HCT116 (cell line): ENCODE results near the gene CD99L2. TPM values are rescaled to one million over a fixed set of nuclear protein-coding genes. Genes with fewer than 3 reads are reported as not detected.
A peak's percentile ranks its signal among the peaks of the same experiment; 100 is the strongest.

Experiments
- ATAC-seq: fragments of 200-7000 bp; cut with Tn5 transposase; 2 replicates; pipeline ENCODE4 v1.9.1; 2020; ENCODE audit warnings: mild to moderate bottlenecking, moderate library complexity
- BruUV-seq: library from RNA; stranded (reverse); fragments of 400-500 nt; replicated peaks from 2 replicates; lab custom pipeline; 2021; lab: Mats Ljungman, UMichigan
- CTCF ChIA-PET: fragments of 300-600 bp; sonication (Branson Sonifier 250); formaldehyde crosslinking; loops from one replicate; lab custom pipeline; 2021; ENCODE audit warnings: antibody characterized with exemption; lab: Charles Lee
- POLR2A ChIA-PET: fragments of 300-600, 350-600 bp; sonication (Branson Sonifier 250); formaldehyde crosslinking; loops from one replicate; lab custom pipeline; 2021; ENCODE audit warnings: antibody characterized with exemption; lab: Charles Lee
- RAD21 ChIA-PET, 2 experiments: fragments of 300-600 bp; sonication (Branson Sonifier 250); formaldehyde crosslinking; loops; one replicate each; lab custom pipeline; 2023; ENCODE audit warnings: low total read pairs in 2 of 2; ENCODE audit not compliant: uncharacterized antibody in 2 of 2, unreplicated experiment in 2 of 2, low non-redundant PET in 1 of 2; lab: Charles Lee
- DNase-seq: peaks from one replicate; pipeline ENCODE4 v3.0.0-alpha.2; 2010; ENCODE audit warnings: low read depth, low spot score
- H2AFZ ChIP-seq: fragments of 200-600 bp; shearing (Covaris generic), sonication (generic); 2 replicates; pipeline ENCODE4 v1.6.1; 2017; ENCODE audit warnings: low read depth, mixed run types, mixed read lengths, antibody characterized with exemption, low read length; ENCODE audit not compliant: poor library complexity, severe bottlenecking
- H3K27ac ChIP-seq: 2 replicates; pipeline ENCODE4 v1.5.1; 2012; ENCODE audit warnings: low read depth, low read length
- H3K27me3 ChIP-seq: fragments of 200-600 bp; sonication (generic); 2 replicates; pipeline ENCODE4 v1.6.1; 2016; ENCODE audit warnings: mixed run types, low read length, mixed read lengths; ENCODE audit not compliant: insufficient read depth
- H3K36me3 ChIP-seq, 2 experiments: fragments of 200-500 bp in 1 of 2; fragments of 200-600 bp in 1 of 2; sonication (Bioruptor generic) in 1 of 2; sonication (generic) in 1 of 2; 2 replicates each; pipeline versions ENCODE4 v1.5.1 to v1.6.1; 2014 to 2016; ENCODE audit warnings: low read length in 2 of 2, inconsistent platforms in 1 of 2, mixed read lengths in 1 of 2, mixed run types in 1 of 2; ENCODE audit not compliant: insufficient read depth in 2 of 2, control insufficient read depth in 1 of 2
- H3K4me1 ChIP-seq, 2 experiments: fragments of 200-600 bp in 1 of 2; sonication (generic) in 1 of 2; 2 replicates each; pipeline versions ENCODE4 v1.5.1 to v1.6.1; 2012 to 2017; ENCODE audit warnings: low read length in 2 of 2, inconsistent platforms in 1 of 2, mild to moderate bottlenecking in 1 of 2, mixed read lengths in 1 of 2, mixed run types in 1 of 2, moderate library complexity in 1 of 2; ENCODE audit not compliant: insufficient read depth in 2 of 2, control insufficient read depth in 1 of 2
- H3K4me2 ChIP-seq: fragments of 200-600 bp; sonication (generic); 2 replicates; pipeline ENCODE4 v1.6.1; 2017; ENCODE audit warnings: mixed run types, low read length, mixed read lengths
- H3K4me3 ChIP-seq, 2 experiments: fragments of 200-600 bp in 1 of 2; sonication (generic) in 1 of 2; replicated peaks in 1 of 2; 2 replicates each; pipeline ENCODE4 v1.5.1; 2011 to 2016; ENCODE audit warnings: low read length in 2 of 2, control low read depth in 1 of 2, low read depth in 1 of 2, mild to moderate bottlenecking in 1 of 2, mixed read lengths in 1 of 2, mixed run types in 1 of 2
- H3K79me2 ChIP-seq: fragments of 200-600 bp; sonication (generic); 2 replicates; pipeline ENCODE4 v1.6.1; 2017; ENCODE audit warnings: mild to moderate bottlenecking, mixed run types, low read length, moderate library complexity, mixed read lengths; ENCODE audit not compliant: insufficient read depth
- H3K9ac ChIP-seq: fragments of 200-600 bp; sonication (generic); 2 replicates; pipeline ENCODE4 v1.6.1; 2016; ENCODE audit warnings: low read length, mixed read lengths
- H3K9me2 ChIP-seq: fragments of 200-600 bp; sonication (generic), shearing (Covaris generic); 2 replicates; pipeline ENCODE4 v1.6.1; 2017; ENCODE audit warnings: mixed run types, mild to moderate bottlenecking, moderate library complexity; ENCODE audit not compliant: insufficient read depth
- H3K9me3 ChIP-seq, 2 experiments: fragments of 200-500 bp in 1 of 2; fragments of 200-600 bp in 1 of 2; sonication (Bioruptor generic) in 1 of 2; sonication (generic) in 1 of 2; 2 replicates each; pipeline ENCODE4 v1.6.1; 2014 to 2017; ENCODE audit warnings: low read length in 2 of 2, mixed read lengths in 2 of 2, inconsistent platforms in 1 of 2, low read depth in 1 of 2, mild to moderate bottlenecking in 1 of 2, mixed run types in 1 of 2, moderate library complexity in 1 of 2; ENCODE audit not compliant: control insufficient read depth in 1 of 2, insufficient read depth in 1 of 2
- H4K20me1 ChIP-seq: fragments of 200-600 bp; sonication (generic), shearing (Covaris generic); 2 replicates; pipeline ENCODE4 v1.6.1; 2017; ENCODE audit warnings: mixed run types, mild to moderate bottlenecking, moderate library complexity; ENCODE audit not compliant: insufficient read depth
- CBX3 ChIP-seq: IDR thresholded peaks from 2 replicates; pipeline ENCODE4 v1.6.1; 2012; ENCODE audit warnings: low read depth
- EZH2phosphoT487 ChIP-seq: fragments of 200-600 bp; IDR thresholded peaks from 2 replicates; pipeline ENCODE4 v1.6.1; 2018; ENCODE audit warnings: antibody characterized with exemption, borderline replicate concordance
- FOSL1 ChIP-seq: IDR thresholded peaks from 2 replicates; pipeline ENCODE4 v1.6.1; 2012; ENCODE audit warnings: low read depth
- JUND ChIP-seq: IDR thresholded peaks from 2 replicates; pipeline ENCODE4 v1.6.1; 2012
- POLR2AphosphoS5 ChIP-seq: IDR thresholded peaks from 2 replicates; pipeline ENCODE4 v1.6.1; 2011; ENCODE audit warnings: mild to moderate bottlenecking, low read depth, low read length, moderate library complexity
- SIN3A ChIP-seq: IDR thresholded peaks from 2 replicates; pipeline ENCODE4 v1.6.1; 2012; ENCODE audit warnings: low read depth
- SP1 ChIP-seq: IDR thresholded peaks from 2 replicates; pipeline ENCODE4 v1.6.1; 2012; ENCODE audit warnings: low read depth
- SRF ChIP-seq: IDR thresholded peaks from 2 replicates; pipeline ENCODE4 v1.6.1; 2012; ENCODE audit warnings: low read depth
- TCF7L2 ChIP-seq: IDR thresholded peaks from 2 replicates; pipeline ENCODE4 v1.7.0; 2011; ENCODE audit warnings: borderline replicate concordance, inconsistent platforms; ENCODE audit not compliant: insufficient read depth, insufficient read length; ENCODE audit errors: extremely low read depth
- ZFX ChIP-seq: fragments of 450-650 bp; IDR thresholded peaks from 2 replicates; pipeline ENCODE4 v1.6.1; 2017
- intact Hi-C: fragments of 100-400 bp; cut with micrococcal nuclease; formaldehyde crosslinking; loops from 2 replicates; pipeline ENCODE4 v1.10.0; 2022
- total RNA-seq: library from RNA; stranded (reverse); gene quantifications from one replicate; pipeline ENCODE4 v1.2.1, GENCODE V29; 2021; ENCODE audit not compliant: unreplicated experiment
- TF ChIP-seq, protein P1 (sequence below), 3 experiments: fragments of 200-600 bp in 1 of 3; sonication (generic) in 1 of 3; IDR thresholded peaks in 2 of 3; conservative IDR thresholded peaks in 1 of 3; 2 replicates each; pipeline ENCODE4 v1.5.1; 2012 to 2017; ENCODE audit warnings: low read depth in 2 of 3, low read length in 2 of 3, antibody characterized with exemption in 1 of 3, borderline replicate concordance in 1 of 3, control low read depth in 1 of 3, mild to moderate bottlenecking in 1 of 3, mixed read lengths in 1 of 3, mixed run types in 1 of 3, moderate library complexity in 1 of 3; ENCODE audit not compliant: insufficient read depth in 1 of 3
- TF ChIP-seq, protein P2 (sequence below): IDR thresholded peaks from 2 replicates; pipeline ENCODE4 v1.6.1; 2011; ENCODE audit warnings: mild to moderate bottlenecking, low read length, moderate library complexity; ENCODE audit not compliant: insufficient replicate concordance; ENCODE audit errors: extremely low read depth
- TF ChIP-seq, protein P3 (sequence below): IDR thresholded peaks from 2 replicates; pipeline ENCODE4 v1.6.1; 2012; ENCODE audit warnings: low read depth

Gene CD99L2
- total RNA-seq, 1 experiment from 2014 or later, result 6.2 TPM

DNA sequence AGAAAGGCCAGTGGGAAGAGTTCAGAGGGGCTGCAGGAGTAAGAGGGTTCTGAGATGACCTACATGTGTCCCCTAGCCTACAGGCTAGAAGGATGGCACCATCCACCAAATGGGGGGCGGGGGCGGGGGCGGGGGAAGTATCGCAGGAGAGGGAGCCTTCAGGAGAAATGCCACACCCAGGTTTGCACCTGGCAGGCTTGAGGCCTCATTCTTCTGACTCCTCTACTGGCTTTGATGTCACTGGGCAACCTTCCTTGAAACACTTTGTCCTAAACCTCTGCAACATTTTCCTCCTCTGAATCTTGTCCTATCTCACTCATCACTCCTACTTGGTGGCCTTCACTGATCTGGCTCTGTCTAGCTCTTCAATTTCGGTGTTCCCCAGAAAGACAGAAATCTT, 24.0 kb downstream of the CD99L2 start:
- Histone ChIP-seq H3K9ac (no peak overlapping the region), H3K36me3 (no peaks in the 10 kb centered on the region), H2AFZ (no peak overlapping the region), H4K20me1 (no peaks in the 10 kb centered on the region), H3K27ac (no peak overlapping the region), H3K4me1 (peaks cover 5 to 12% of the 10 kb centered on the region in 2 experiments; a peak in 2 of 4 replicates), H3K27me3 (no peaks in the 10 kb centered on the region), H3K9me2 (no peaks in the 10 kb centered on the region), H3K9me3 (no peaks in the 10 kb centered on the region), H3K79me2 (no peaks in the 10 kb centered on the region), H3K4me2 (no peak overlapping the region), H3K4me3 (no peak overlapping the region)
- DNase-seq (no peak), ATAC-seq (no peak)
- no peak for TF ChIP-seq SRF
- TF ChIP-seq SIN3A, result no peak
- TF ChIP-seq TCF7L2, result no peak
- no peak for TF ChIP-seq POLR2AphosphoS5
- TF ChIP-seq EZH2phosphoT487, result no peak
- no peak for TF ChIP-seq CBX3
- TF ChIP-seq, protein P1, sequence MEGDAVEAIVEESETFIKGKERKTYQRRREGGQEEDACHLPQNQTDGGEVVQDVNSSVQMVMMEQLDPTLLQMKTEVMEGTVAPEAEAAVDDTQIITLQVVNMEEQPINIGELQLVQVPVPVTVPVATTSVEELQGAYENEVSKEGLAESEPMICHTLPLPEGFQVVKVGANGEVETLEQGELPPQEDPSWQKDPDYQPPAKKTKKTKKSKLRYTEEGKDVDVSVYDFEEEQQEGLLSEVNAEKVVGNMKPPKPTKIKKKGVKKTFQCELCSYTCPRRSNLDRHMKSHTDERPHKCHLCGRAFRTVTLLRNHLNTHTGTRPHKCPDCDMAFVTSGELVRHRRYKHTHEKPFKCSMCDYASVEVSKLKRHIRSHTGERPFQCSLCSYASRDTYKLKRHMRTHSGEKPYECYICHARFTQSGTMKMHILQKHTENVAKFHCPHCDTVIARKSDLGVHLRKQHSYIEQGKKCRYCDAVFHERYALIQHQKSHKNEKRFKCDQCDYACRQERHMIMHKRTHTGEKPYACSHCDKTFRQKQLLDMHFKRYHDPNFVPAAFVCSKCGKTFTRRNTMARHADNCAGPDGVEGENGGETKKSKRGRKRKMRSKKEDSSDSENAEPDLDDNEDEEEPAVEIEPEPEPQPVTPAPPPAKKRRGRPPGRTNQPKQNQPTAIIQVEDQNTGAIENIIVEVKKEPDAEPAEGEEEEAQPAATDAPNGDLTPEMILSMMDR (IDR thresholded peaks at IDR 0.05 in 2 of 3, conservative IDR thresholded peaks at IDR 0.05 in 1 of 3; ENCODE audit: borderline replicate concordance in 1 of 3, insufficient read depth in 1 of 3, low read depth in 2 of 3, low read length in 2 of 3), result no peak
- ChIA-PET CTCF (no interaction called here), POLR2A (no interaction called here), RAD21 (no interaction called here)
- BruUV-seq, result no TSS peak
- intact Hi-C loops, result no loop called here

DNA sequence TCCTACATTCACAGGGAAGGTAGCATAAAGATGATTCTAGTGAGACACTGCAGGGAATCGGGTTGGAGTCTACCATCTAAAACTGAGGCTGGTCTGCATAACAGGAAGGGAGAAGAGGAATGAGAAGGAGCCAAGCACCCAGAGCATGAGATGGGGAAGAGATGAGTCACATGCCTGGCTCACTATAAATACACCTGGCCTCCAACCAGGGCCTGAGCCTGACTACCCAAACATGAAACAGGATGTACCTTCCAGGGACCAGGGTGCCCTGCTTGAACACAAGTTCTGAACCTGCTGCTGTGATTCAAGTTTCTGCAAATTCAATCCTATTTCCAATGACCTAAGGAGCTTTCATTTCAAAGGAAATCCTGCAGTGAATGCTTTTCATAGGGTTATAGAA, 24.9 kb downstream of the CD99L2 start:
- Histone ChIP-seq H3K36me3 (no peaks in the 10 kb centered on the region), H4K20me1 (no peaks in the 10 kb centered on the region), H3K4me3 (no peak overlapping the region), H2AFZ (no peak overlapping the region), H3K79me2 (no peaks in the 10 kb centered on the region), H3K9me2 (no peaks in the 10 kb centered on the region), H3K9ac (no peak overlapping the region), H3K4me1 (peaks cover 5 to 12% of the 10 kb centered on the region in 2 experiments; a peak in 2 of 4 replicates), H3K9me3 (no peaks in the 10 kb centered on the region), H3K27ac (no peak overlapping the region), H3K4me2 (peak overlapping the region; percentile 39), H3K27me3 (no peaks in the 10 kb centered on the region)
- BruUV-seq, result no TSS peak
- RAD21 ChIA-PET, result no interaction called here
- POLR2A ChIA-PET, result no interaction called here
- intact Hi-C loops, result no loop called here
- CTCF ChIA-PET, result no interaction called here
- peak; percentile 67 for ATAC-seq
- DNase-seq, result peak; percentile 6
- TF ChIP-seq, protein P2, sequence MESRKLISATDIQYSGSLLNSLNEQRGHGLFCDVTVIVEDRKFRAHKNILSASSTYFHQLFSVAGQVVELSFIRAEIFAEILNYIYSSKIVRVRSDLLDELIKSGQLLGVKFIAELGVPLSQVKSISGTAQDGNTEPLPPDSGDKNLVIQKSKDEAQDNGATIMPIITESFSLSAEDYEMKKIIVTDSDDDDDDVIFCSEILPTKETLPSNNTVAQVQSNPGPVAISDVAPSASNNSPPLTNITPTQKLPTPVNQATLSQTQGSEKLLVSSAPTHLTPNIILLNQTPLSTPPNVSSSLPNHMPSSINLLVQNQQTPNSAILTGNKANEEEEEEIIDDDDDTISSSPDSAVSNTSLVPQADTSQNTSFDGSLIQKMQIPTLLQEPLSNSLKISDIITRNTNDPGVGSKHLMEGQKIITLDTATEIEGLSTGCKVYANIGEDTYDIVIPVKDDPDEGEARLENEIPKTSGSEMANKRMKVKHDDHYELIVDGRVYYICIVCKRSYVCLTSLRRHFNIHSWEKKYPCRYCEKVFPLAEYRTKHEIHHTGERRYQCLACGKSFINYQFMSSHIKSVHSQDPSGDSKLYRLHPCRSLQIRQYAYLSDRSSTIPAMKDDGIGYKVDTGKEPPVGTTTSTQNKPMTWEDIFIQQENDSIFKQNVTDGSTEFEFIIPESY, result no peak
- TF ChIP-seq, protein P3, sequence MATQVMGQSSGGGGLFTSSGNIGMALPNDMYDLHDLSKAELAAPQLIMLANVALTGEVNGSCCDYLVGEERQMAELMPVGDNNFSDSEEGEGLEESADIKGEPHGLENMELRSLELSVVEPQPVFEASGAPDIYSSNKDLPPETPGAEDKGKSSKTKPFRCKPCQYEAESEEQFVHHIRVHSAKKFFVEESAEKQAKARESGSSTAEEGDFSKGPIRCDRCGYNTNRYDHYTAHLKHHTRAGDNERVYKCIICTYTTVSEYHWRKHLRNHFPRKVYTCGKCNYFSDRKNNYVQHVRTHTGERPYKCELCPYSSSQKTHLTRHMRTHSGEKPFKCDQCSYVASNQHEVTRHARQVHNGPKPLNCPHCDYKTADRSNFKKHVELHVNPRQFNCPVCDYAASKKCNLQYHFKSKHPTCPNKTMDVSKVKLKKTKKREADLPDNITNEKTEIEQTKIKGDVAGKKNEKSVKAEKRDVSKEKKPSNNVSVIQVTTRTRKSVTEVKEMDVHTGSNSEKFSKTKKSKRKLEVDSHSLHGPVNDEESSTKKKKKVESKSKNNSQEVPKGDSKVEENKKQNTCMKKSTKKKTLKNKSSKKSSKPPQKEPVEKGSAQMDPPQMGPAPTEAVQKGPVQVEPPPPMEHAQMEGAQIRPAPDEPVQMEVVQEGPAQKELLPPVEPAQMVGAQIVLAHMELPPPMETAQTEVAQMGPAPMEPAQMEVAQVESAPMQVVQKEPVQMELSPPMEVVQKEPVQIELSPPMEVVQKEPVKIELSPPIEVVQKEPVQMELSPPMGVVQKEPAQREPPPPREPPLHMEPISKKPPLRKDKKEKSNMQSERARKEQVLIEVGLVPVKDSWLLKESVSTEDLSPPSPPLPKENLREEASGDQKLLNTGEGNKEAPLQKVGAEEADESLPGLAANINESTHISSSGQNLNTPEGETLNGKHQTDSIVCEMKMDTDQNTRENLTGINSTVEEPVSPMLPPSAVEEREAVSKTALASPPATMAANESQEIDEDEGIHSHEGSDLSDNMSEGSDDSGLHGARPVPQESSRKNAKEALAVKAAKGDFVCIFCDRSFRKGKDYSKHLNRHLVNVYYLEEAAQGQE, result no peak
- TF ChIP-seq POLR2AphosphoS5 (no peak), SP1 (no peak), ZFX (no peak), CBX3 (no peak), JUND (0 out of 2 replicates have a peak, but pooled peaks have one; percentile 20), FOSL1 (peak; percentile 31; the same call in 1 of the 2 replicates)
